A549 treated with GW870086 at 1 μM for 4 hours (cell line): Measurements from ENCODE around the gene AKIRIN2. TPM values are rescaled to one million over a fixed set of nuclear protein-coding genes. Genes with fewer than 3 reads are reported as not detected.

Experiments
- total RNA-seq: library from RNA; stranded (reverse); fragments of 200-300 nt; extraction: Qiagen RNA extraction; gene quantifications from 5 replicates; pipeline ENCODE4 v1.2.3, GENCODE V29; 2022; ENCODE audit warnings: low read depth

AKIRIN2 gene
- 26.7 to 35.8 TPM (median 33.7 TPM) in 5 replicates for total RNA-seq

DNA sequence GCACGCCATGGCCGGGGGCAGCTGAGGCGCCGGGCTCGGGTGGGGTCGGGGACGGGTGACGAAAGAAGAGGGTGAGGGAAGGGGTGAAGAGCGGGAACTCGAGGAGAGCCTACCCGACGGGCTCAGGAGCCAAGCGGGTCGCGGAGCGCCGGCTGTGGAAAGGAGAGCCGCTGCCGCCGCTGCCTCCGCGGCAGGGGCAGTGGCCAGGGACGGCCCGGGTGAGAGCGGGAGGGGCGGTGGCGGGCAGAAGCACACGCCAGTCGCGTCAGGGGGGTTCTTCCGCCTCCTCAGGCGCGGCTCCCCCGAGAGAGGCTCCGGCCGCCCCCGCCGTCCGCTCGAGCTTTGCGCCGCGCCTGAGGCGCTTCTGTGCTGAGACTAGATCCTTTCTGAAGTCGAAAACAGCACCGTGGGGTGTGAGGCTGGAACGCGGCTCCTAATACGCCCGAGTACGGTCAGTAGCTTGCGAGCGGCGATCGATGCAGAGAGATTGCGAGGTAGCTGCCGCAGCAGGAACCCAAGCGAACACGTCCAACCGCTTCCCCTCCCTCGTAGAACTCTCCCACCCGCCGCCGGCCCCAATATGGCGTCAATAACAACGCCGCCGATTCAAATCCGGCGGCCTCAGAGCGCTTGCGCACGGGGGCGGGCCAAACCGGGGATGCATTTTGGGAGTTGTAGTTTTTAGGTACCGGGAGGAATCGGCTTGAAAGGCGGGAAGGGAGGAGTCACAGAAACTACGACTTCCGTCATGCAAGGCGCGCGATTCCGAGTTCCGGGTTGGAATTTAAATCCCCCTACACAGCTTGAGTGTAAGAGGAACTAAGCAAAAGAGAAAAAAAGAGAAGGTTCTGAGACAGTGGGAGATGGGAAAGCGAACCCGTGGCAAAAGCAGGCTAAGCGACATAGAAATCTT lies at the start of gene AKIRIN2:
Gene AKIRIN2, minus strand, starts transcription at position 558 of the 913 bp plus-strand sequence. Its CDS starts 549 bp downstream, at position 9.

Other genes with a start within 250 kb of the AKIRIN2 start
- gene SLC35A1, start 229.3 kb downstream of the AKIRIN2 start, total RNA-seq, result 6.5 to 10.4 TPM (median 9.3 TPM) in 5 replicates
- gene RARS2, start 112.2 kb downstream of the AKIRIN2 start, total RNA-seq, result 21.2 to 22.5 TPM (median 21.4 TPM) in 5 replicates
- 15.2 to 17.8 TPM (median 17.2 TPM) in 5 replicates for gene ORC3, start 112.1 kb downstream of the AKIRIN2 start, total RNA-seq